ENCODE measurements around the gene OR8G1. TPM values are rescaled to one million over a fixed set of nuclear protein-coding genes. Genes with fewer than 3 reads are reported as not detected.
"Not testable (repeated sequence)": the region's sequence is repeated elsewhere in the genome, so short reads cannot be mapped to it uniquely, and the experiment has no call there.

The OR8G1 gene
- total RNA-seq, 1 donor from 2014 or later: not detected

- no peak for TF ChIP-seq CTCF (IDR thresholded peaks at IDR 0.05)
- H3K36me3 Mint-ChIP-seq (ENCODE audit: low read depth): no peaks in the 10 kb centered on the region
- H3K4me1 Mint-ChIP-seq (ENCODE audit: low read depth): no peaks in the 10 kb centered on the region
- no peaks in the 10 kb centered on the region for H3K9me3 Mint-ChIP-seq (ENCODE audit: low read depth)
- no peak overlapping the region for H3K4me3 Mint-ChIP-seq (ENCODE audit: unreplicated experiment)
- DNase-seq (ENCODE audit: low spot score): no peak
- peaks cover 18% of the 10 kb centered on the region for H3K27me3 Mint-ChIP-seq (ENCODE audit: low read depth)
- no peak overlapping the region for H3K27ac Mint-ChIP-seq (ENCODE audit: unreplicated experiment)
Observed at GRCh38 chr11:124214027-124214426, 26.9 kb upstream of the OR8G1 start.

GRCh38 chr11:124219126-124219525, 21.8 kb upstream of the OR8G1 start:
- H3K9me3 Mint-ChIP-seq (ENCODE audit: low read depth): no peaks in the 10 kb centered on the region
- peaks cover 13% of the 10 kb centered on the region for H3K27me3 Mint-ChIP-seq (ENCODE audit: low read depth)
- no peaks in the 10 kb centered on the region for H3K4me1 Mint-ChIP-seq (ENCODE audit: low read depth)
- TF ChIP-seq CTCF (IDR thresholded peaks at IDR 0.05): no peak
- no peak for DNase-seq (ENCODE audit: low spot score)
- no peaks in the 10 kb centered on the region for H3K36me3 Mint-ChIP-seq (ENCODE audit: low read depth)
- H3K4me3 Mint-ChIP-seq (ENCODE audit: unreplicated experiment): no peak overlapping the region
- H3K27ac Mint-ChIP-seq (ENCODE audit: unreplicated experiment): no peak overlapping the region

GRCh38 chr11:124222407-124222806, 18.5 kb upstream of the OR8G1 start:
- no peaks in the 10 kb centered on the region for H3K4me1 Mint-ChIP-seq (ENCODE audit: low read depth)
- no peak for TF ChIP-seq CTCF (IDR thresholded peaks at IDR 0.05)

GRCh38 chr11:124224618-124225423, 16.1 kb upstream of the OR8G1 start:
- H3K27me3 Mint-ChIP-seq (ENCODE audit: low read depth); H3K9me3 Mint-ChIP-seq (ENCODE audit: low read depth); H3K36me3 Mint-ChIP-seq (ENCODE audit: low read depth); H3K4me3 Mint-ChIP-seq (ENCODE audit: unreplicated experiment); H3K4me1 Mint-ChIP-seq (ENCODE audit: low read depth); DNase-seq (ENCODE audit: low spot score); H3K27ac Mint-ChIP-seq (ENCODE audit: unreplicated experiment): not testable (repeated sequence)

More at GRCh38 chr11:124222407-124222806, 18.5 kb upstream of the OR8G1 start:
- DNase-seq (ENCODE audit: low spot score): no peak
- no peak overlapping the region for H3K27ac Mint-ChIP-seq (ENCODE audit: unreplicated experiment)
- no peak overlapping the region for H3K4me3 Mint-ChIP-seq (ENCODE audit: unreplicated experiment)
- H3K9me3 Mint-ChIP-seq (ENCODE audit: low read depth): no peaks in the 10 kb centered on the region
- H3K36me3 Mint-ChIP-seq (ENCODE audit: low read depth): no peaks in the 10 kb centered on the region
- peaks cover 13% of the 10 kb centered on the region for H3K27me3 Mint-ChIP-seq (ENCODE audit: low read depth)

- H3K4me1 Mint-ChIP-seq (ENCODE audit: low read depth): no peaks in the 10 kb centered on the region
- no peaks in the 10 kb centered on the region for H3K9me3 Mint-ChIP-seq (ENCODE audit: low read depth)
- DNase-seq (ENCODE audit: low spot score): no peak
- H3K4me3 Mint-ChIP-seq (ENCODE audit: unreplicated experiment): no peak overlapping the region
- peaks cover 13% of the 10 kb centered on the region for H3K27me3 Mint-ChIP-seq (ENCODE audit: low read depth)
- H3K36me3 Mint-ChIP-seq (ENCODE audit: low read depth): no peaks in the 10 kb centered on the region
- no peak overlapping the region for H3K27ac Mint-ChIP-seq (ENCODE audit: unreplicated experiment)
- no peak for TF ChIP-seq CTCF (IDR thresholded peaks at IDR 0.05)
Observed at GRCh38 chr11:124225471-124225870, 15.4 kb upstream of the OR8G1 start.

GRCh38 chr11:124233376-124233775, 7.5 kb upstream of the OR8G1 start:
- no peak for TF ChIP-seq CTCF (IDR thresholded peaks at IDR 0.05)
- Mint-ChIP-seq H3K4me3 (ENCODE audit: unreplicated experiment) (no peak overlapping the region), H3K9me3 (ENCODE audit: low read depth) (no peaks in the 10 kb centered on the region), H3K27ac (ENCODE audit: unreplicated experiment) (no peak overlapping the region), H3K27me3 (ENCODE audit: low read depth) (peaks cover 7% of the 10 kb centered on the region), H3K4me1 (ENCODE audit: low read depth) (no peaks in the 10 kb centered on the region), H3K36me3 (ENCODE audit: low read depth) (no peaks in the 10 kb centered on the region)
- no peak for DNase-seq (ENCODE audit: low spot score)

Measured in chondrocyte (in vitro differentiated cells).